CD4-positive, CD25-positive, alpha-beta regulatory T cell (primary cell): ENCODE data around the gene TCTN1. TPM values are rescaled to one million over a fixed set of nuclear protein-coding genes. Genes with fewer than 3 reads are reported as not detected.
"Not testable (repeated sequence)": the region's sequence is repeated elsewhere in the genome, so short reads cannot be mapped to it uniquely, and the experiment has no call there.

Experiments used
- ATAC-seq, 2 donors: fragments of 150-1000 bp; cut with Tn5 transposase; one replicate each; pipeline ENCODE4 v1.10.0; 2021; ENCODE audit warnings: low read depth in 2 of 2, moderate number of reproducible peaks in 2 of 2, moderate library complexity in 1 of 2
- DNase-seq, 3 donors: peaks; one replicate each; pipeline versions ENCODE4 v3.0.0 to v3.0.0-alpha.2; 2012 to 2022; ENCODE audit warnings: mixed read lengths in 1 of 3
- H3K27ac ChIP-seq: one replicate; pipeline ENCODE4 v1.7.0; 2013; ENCODE audit warnings: mild to moderate bottlenecking, low read length; ENCODE audit not compliant: insufficient read depth, poor library complexity, severe bottlenecking
- H3K27me3 ChIP-seq: one replicate; pipeline ENCODE4 v1.7.0; 2013; ENCODE audit warnings: low read length; ENCODE audit not compliant: control insufficient read depth, insufficient read depth
- H3K36me3 ChIP-seq: one replicate; pipeline ENCODE4 v1.7.0; 2013; ENCODE audit warnings: mild to moderate bottlenecking, low read length, moderate library complexity; ENCODE audit not compliant: control insufficient read depth, insufficient read depth
- H3K4me1 ChIP-seq: 2 replicates; pipeline ENCODE4 v1.7.0; 2013; ENCODE audit warnings: mild to moderate bottlenecking, low read length; ENCODE audit not compliant: insufficient read depth, control insufficient read depth, poor library complexity, severe bottlenecking
- H3K4me3 ChIP-seq: one replicate; pipeline ENCODE4 v1.7.0; 2013; ENCODE audit warnings: low read depth, mild to moderate bottlenecking, low read length, moderate library complexity
- H3K9me3 ChIP-seq, 2 experiments: 1 replicate in 1 of 2; 2 replicates in 1 of 2; pipeline ENCODE4 v1.7.0; 2013; ENCODE audit warnings: low read length in 2 of 2, mild to moderate bottlenecking in 1 of 2, moderate library complexity in 1 of 2; ENCODE audit not compliant: control insufficient read depth in 2 of 2
- H3K27ac Mint-ChIP-seq, 3 donors: one replicate each; pipeline ENCODE4 v1.8.0; 2020 to 2022; ENCODE audit warnings: mild to moderate bottlenecking in 3 of 3, mixed read lengths in 3 of 3, moderate library complexity in 2 of 3
- H3K27me3 Mint-ChIP-seq: one replicate; pipeline ENCODE4 v1.8.0; 2022; ENCODE audit warnings: mild to moderate bottlenecking, mixed read lengths
- H3K36me3 Mint-ChIP-seq: one replicate; pipeline ENCODE4 v1.8.0; 2020; ENCODE audit warnings: mixed read lengths
- H3K4me1 Mint-ChIP-seq, 4 donors: one replicate each; pipeline ENCODE4 v1.8.0; 2020 to 2022; ENCODE audit warnings: mixed read lengths in 4 of 4, mild to moderate bottlenecking in 1 of 4
- H3K4me3 Mint-ChIP-seq, 4 donors: one replicate each; pipeline ENCODE4 v1.8.0; 2020 to 2022; ENCODE audit warnings: mild to moderate bottlenecking in 4 of 4, mixed read lengths in 4 of 4, moderate library complexity in 3 of 4
- H3K9me3 Mint-ChIP-seq, 7 donors: one replicate each; pipeline ENCODE4 v1.8.0; 2020 to 2022; ENCODE audit warnings: mixed read lengths in 7 of 7, mild to moderate bottlenecking in 3 of 7, moderate library complexity in 2 of 7
- polyA plus RNA-seq, 4 donors: library from polyadenylated mRNA; unstranded; fragments of 300-500 nt; fragmentation: Illumina TruSeq; gene quantifications; one replicate each; pipeline ENCODE4 v1.2.3, GENCODE V29; 2021
- total RNA-seq: library from RNA; stranded (reverse); gene quantifications from one replicate; pipeline ENCODE4 v1.2.3, GENCODE V29; 2022

TCTN1 gene
- total and polyA plus RNA-seq, 5 donors from 2014 or later = 1.6 to 5.8 (median 3.5) TPM

GRCh38 chr12:110602085-110602814, 11.7 kb upstream of the TCTN1 start:
- peak; percentile 70 to 72 for ATAC-seq
- not testable (repeated sequence) for H3K4me3 ChIP-seq, H3K9me3 ChIP-seq, H3K27me3 Mint-ChIP-seq, H3K27ac ChIP-seq, H3K9me3 Mint-ChIP-seq, H3K4me1 ChIP-seq, H3K27me3 ChIP-seq, H3K36me3 ChIP-seq, H3K36me3 Mint-ChIP-seq
- Mint-ChIP-seq H3K27ac (peak overlapping the region in 2 of 3 donors; percentile 31 to 69), H3K4me1 (peaks cover 9 to 24% (median 16%) of the 10 kb centered on the region in 4 donors), H3K4me3 (peak overlapping the region in 1 of 4 donors; percentile 33)
- DNase-seq = peak; percentile 23 to 74 (median 66)

- H3K4me1 ChIP-seq = peaks cover 4% of the 10 kb centered on the region
- no peak for ATAC-seq
- Mint-ChIP-seq H3K4me3 (peak overlapping the region; percentile 82 to 96 (median 91)), H3K27me3 (no peaks in the 10 kb centered on the region), H3K4me1 (peaks cover 10 to 25% (median 18%) of the 10 kb centered on the region in 4 donors), H3K36me3 (no peaks in the 10 kb centered on the region), H3K27ac (peak overlapping the region; percentile 45 to 95 (median 92)), H3K9me3 (no peaks in the 10 kb centered on the region)
- H3K36me3 ChIP-seq = no peaks in the 10 kb centered on the region
- no peaks in the 10 kb centered on the region for H3K9me3 ChIP-seq
- DNase-seq = no peak
- H3K4me3 ChIP-seq = no peak overlapping the region
- H3K27me3 ChIP-seq = no peaks in the 10 kb centered on the region
- H3K27ac ChIP-seq = no peak overlapping the region
Observed at GRCh38 chr12:110606253-110606611, 7.7 kb upstream of the TCTN1 start.

- Histone ChIP-seq H3K27ac (peak overlapping the region; percentile 78), H3K9me3 (no peaks in the 10 kb centered on the region), H3K27me3 (no peaks in the 10 kb centered on the region), H3K36me3 (no peaks in the 10 kb centered on the region), H3K4me3 (peak overlapping the region; percentile 68), H3K4me1 (peaks cover 9% of the 10 kb centered on the region)
- Mint-ChIP-seq H3K27ac (peak overlapping the region; percentile 60 to 90 (median 85)), H3K4me1 (peaks cover 5 to 22% (median 10%) of the 10 kb centered on the region in 4 donors), H3K36me3 (peaks cover 3% of the 10 kb centered on the region), H3K27me3 (peaks cover 4% of the 10 kb centered on the region), H3K4me3 (peak overlapping the region; percentile 87 to 95 (median 89)), H3K9me3 (no peaks in the 10 kb centered on the region)
- DNase-seq = no peak
- ATAC-seq = no peak
Observed at GRCh38 chr12:110613071-110613770, 708 bp upstream of the TCTN1 start.

- Mint-ChIP-seq H3K4me1 (peaks cover 5 to 25% (median 10%) of the 10 kb centered on the region in 4 donors), H3K27ac (no peak overlapping the region), H3K4me3 (peak overlapping the region in 3 of 4 donors; percentile 13 to 61 (median 47)), H3K9me3 (no peaks in the 10 kb centered on the region), H3K27me3 (peaks cover 7% of the 10 kb centered on the region), H3K36me3 (peaks cover 3% of the 10 kb centered on the region)
- Histone ChIP-seq H3K4me3 (no peak overlapping the region), H3K36me3 (no peaks in the 10 kb centered on the region), H3K9me3 (no peaks in the 10 kb centered on the region), H3K4me1 (peaks cover 9% of the 10 kb centered on the region), H3K27me3 (no peaks in the 10 kb centered on the region), H3K27ac (no peak overlapping the region)
- ATAC-seq = no peak
- DNase-seq = no peak
Observed at GRCh38 chr12:110615171-110615570, 1.2 kb downstream of the TCTN1 start.

GRCh38 chr12:110616471-110617115, 2.7 kb downstream of the TCTN1 start:
- H3K36me3 Mint-ChIP-seq = peaks cover 3% of the 10 kb centered on the region
- Histone ChIP-seq H3K4me1 (peaks cover 9% of the 10 kb centered on the region), H3K9me3 (no peaks in the 10 kb centered on the region), H3K27ac (no peak overlapping the region), H3K27me3 (no peaks in the 10 kb centered on the region), H3K36me3 (no peaks in the 10 kb centered on the region), H3K4me3 (no peak overlapping the region)
- H3K4me3 Mint-ChIP-seq = no peak overlapping the region
- peaks cover 7% of the 10 kb centered on the region for H3K27me3 Mint-ChIP-seq
- no peaks in the 10 kb centered on the region for H3K9me3 Mint-ChIP-seq
- H3K4me1 Mint-ChIP-seq = peaks cover 0 to 17% (median 3%) of the 10 kb centered on the region in 4 donors
- H3K27ac Mint-ChIP-seq = peak overlapping the region in 1 of 3 donors; percentile 9
- ATAC-seq (no peak), DNase-seq (no peak)

GRCh38 chr12:110619534-110619953, 5.6 kb downstream of the TCTN1 start:
- no peak overlapping the region for H3K27ac ChIP-seq
- ATAC-seq (no peak), DNase-seq (peak in 2 of 3 donors; percentile 29 to 38)

GRCh38 chr12:110622582-110622981, 8.7 kb downstream of the TCTN1 start:
- H3K9me3 ChIP-seq = no peaks in the 10 kb centered on the region
- H3K36me3 Mint-ChIP-seq = peaks cover 3% of the 10 kb centered on the region
- no peaks in the 10 kb centered on the region for H3K36me3 ChIP-seq
- H3K27me3 ChIP-seq = no peaks in the 10 kb centered on the region
- ATAC-seq (no peak), DNase-seq (no peak)
- no peaks in the 10 kb centered on the region for H3K9me3 Mint-ChIP-seq
- H3K4me3 ChIP-seq = no peak overlapping the region
- H3K4me1 Mint-ChIP-seq = peaks cover 3 to 18% (median 4%) of the 10 kb centered on the region in 4 donors
- peaks cover 4% of the 10 kb centered on the region for H3K27me3 Mint-ChIP-seq
- no peak overlapping the region for H3K27ac Mint-ChIP-seq
- H3K27ac ChIP-seq = no peak overlapping the region
- no peak overlapping the region for H3K4me3 Mint-ChIP-seq
- peaks cover 9% of the 10 kb centered on the region for H3K4me1 ChIP-seq

More at GRCh38 chr12:110619534-110619953, 5.6 kb downstream of the TCTN1 start:
- peaks cover 0 to 8% (median 2%) of the 10 kb centered on the region in 4 donors for H3K4me1 Mint-ChIP-seq
- Histone ChIP-seq H3K9me3 (no peaks in the 10 kb centered on the region), H3K27me3 (no peaks in the 10 kb centered on the region), H3K4me3 (no peak overlapping the region), H3K36me3 (no peaks in the 10 kb centered on the region), H3K4me1 (no peaks in the 10 kb centered on the region)
- H3K27me3 Mint-ChIP-seq = peaks cover 7% of the 10 kb centered on the region
- H3K4me3 Mint-ChIP-seq = no peak overlapping the region
- peaks cover 7% of the 10 kb centered on the region for H3K36me3 Mint-ChIP-seq
- no peak overlapping the region for H3K27ac Mint-ChIP-seq
- H3K9me3 Mint-ChIP-seq = no peaks in the 10 kb centered on the region
